Measurements from ENCODE around the gene GAK.

GAK gene

GRCh38 chr4:909821-910220 lies 22.3 kb downstream of the GAK start:
- in situ Hi-C loops (cut with MboI; ENCODE audit: low sequenced_read_pairs) = no loop called here

GRCh38 chr4:909131-909571 lies 23.0 kb downstream of the GAK start:
- in situ Hi-C loops (cut with MboI; ENCODE audit: low sequenced_read_pairs) = no loop called here

- in situ Hi-C loops (cut with MboI; ENCODE audit: low sequenced_read_pairs) = no loop called here
These were observed 24.3 kb downstream of the GAK start for GRCh38 chr4:907691-908425.

GRCh38 chr4:907103-907400 lies 25.1 kb downstream of the GAK start:
- in situ Hi-C loops (cut with MboI; ENCODE audit: low sequenced_read_pairs) = no loop called here

- in situ Hi-C loops (cut with MboI; ENCODE audit: low sequenced_read_pairs) = no loop called here
These were observed 25.6 kb downstream of the GAK start for GRCh38 chr4:906339-907102.

- in situ Hi-C loops (cut with MboI; ENCODE audit: low sequenced_read_pairs) = no loop called here
These were observed 26.4 kb downstream of the GAK start for GRCh38 chr4:905485-906338.

- in situ Hi-C loops (cut with MboI; ENCODE audit: low sequenced_read_pairs) = no loop called here
These were observed 28.8 kb downstream of the GAK start for GRCh38 chr4:903066-904046.

- in situ Hi-C loops (cut with MboI; ENCODE audit: low sequenced_read_pairs) = no loop called here
These were observed 30.8 kb downstream of the GAK start for GRCh38 chr4:901192-901910.

- in situ Hi-C loops (cut with MboI; ENCODE audit: low sequenced_read_pairs) = no loop called here
These were observed 31.4 kb downstream of the GAK start for GRCh38 chr4:900721-901120.

GRCh38 chr4:900073-900472 lies 32.0 kb downstream of the GAK start:
- in situ Hi-C loops (cut with MboI; ENCODE audit: low sequenced_read_pairs) = no loop called here

- in situ Hi-C loops (cut with MboI; ENCODE audit: low sequenced_read_pairs) = no loop called here
These were observed 32.6 kb downstream of the GAK start for GRCh38 chr4:899556-899906.

- in situ Hi-C loops (cut with MboI; ENCODE audit: low sequenced_read_pairs) = no loop called here
These were observed 33.1 kb downstream of the GAK start for GRCh38 chr4:898869-899555.

GRCh38 chr4:898123-898522 lies 34.0 kb downstream of the GAK start:
- in situ Hi-C loops (cut with MboI; ENCODE audit: low sequenced_read_pairs) = no loop called here

- in situ Hi-C loops (cut with MboI; ENCODE audit: low sequenced_read_pairs) = no loop called here
These were observed 35.5 kb downstream of the GAK start for GRCh38 chr4:896630-897029.

GRCh38 chr4:896216-896615 lies 35.9 kb downstream of the GAK start:
- in situ Hi-C loops (cut with MboI; ENCODE audit: low sequenced_read_pairs) = no loop called here

GRCh38 chr4:895596-895995 lies 36.5 kb downstream of the GAK start:
- in situ Hi-C loops (cut with MboI; ENCODE audit: low sequenced_read_pairs) = no loop called here

GRCh38 chr4:893995-894705 lies 38.0 kb downstream of the GAK start:
- in situ Hi-C loops (cut with MboI; ENCODE audit: low sequenced_read_pairs) = no loop called here

- in situ Hi-C loops (cut with MboI; ENCODE audit: low sequenced_read_pairs) = no loop called here
These were observed 38.7 kb downstream of the GAK start for GRCh38 chr4:893276-893994.

Data from HL-60/S4 treated with retinoic acid at 250 ng/mL for 4 days and 3 days (cell line).